Hepatocyte (in vitro differentiated cells): ENCODE results near the gene LEMD2.

Experiments
- CTCF ChIP-seq: fragments of 200-600 bp; sonication (generic); IDR thresholded peaks from 2 replicates; pipeline ENCODE4 v1.5.1; 2016; ENCODE audit warnings: antibody characterized with exemption, mild to moderate bottlenecking; ENCODE audit not compliant: poor library complexity
- EZH2 ChIP-seq: fragments of 200-600 bp; sonication (generic); IDR thresholded peaks from 2 replicates; pipeline ENCODE4 v1.6.1; 2016; ENCODE audit warnings: antibody characterized with exemption, mild to moderate bottlenecking, borderline replicate concordance

- TF ChIP-seq CTCF (no peak), EZH2 (no peak)
These were observed 3.2 kb downstream of the LEMD2 start for GRCh38 chr6:33785778-33786177.
